PC-9 (cell line): ENCODE results near the gene CCDC137. TPM values are rescaled to one million over a fixed set of nuclear protein-coding genes. Genes with fewer than 3 reads are reported as not detected.

ENCODE experiments used
- BruUV-seq: library from RNA; stranded (reverse); fragments of 400-500 nt; replicated peaks from 2 replicates; lab custom pipeline; 2021; lab: Mats Ljungman, UMichigan
- CTCF ChIA-PET: fragments of 300-600 bp; sonication (Branson Sonifier 250); formaldehyde crosslinking; loops from one replicate; lab custom pipeline; 2022; ENCODE audit warnings: antibody characterized with exemption; lab: Charles Lee
- POLR2A ChIA-PET: fragments of 300-600 bp; sonication (Branson Sonifier 250); formaldehyde crosslinking; loops from one replicate; lab custom pipeline; 2022; ENCODE audit warnings: antibody characterized with exemption; ENCODE audit not compliant: unreplicated experiment; lab: Charles Lee
- DNase-seq, 2 experiments: peaks; one replicate each; pipeline versions ENCODE4 v3.0.0 to v3.0.0-alpha.2; 2015 to 2022; ENCODE audit warnings: mixed read lengths in 1 of 2
- H2AFZ ChIP-seq: fragments of 200-600 bp; sonication (generic); 2 replicates; pipeline ENCODE4 v1.8.1; 2017; ENCODE audit warnings: antibody characterized with exemption
- H3F3A ChIP-seq: fragments of 200-600 bp; sonication (generic); 2 replicates; pipeline ENCODE4 v1.8.1; 2017; ENCODE audit warnings: antibody characterized with exemption, mild to moderate bottlenecking, low read depth; ENCODE audit not compliant: insufficient read depth
- H3K27ac ChIP-seq: fragments of 200-600 bp; sonication (generic); 2 replicates; pipeline ENCODE4 v1.6.1; 2016; ENCODE audit warnings: mixed run types
- H3K27me3 ChIP-seq: fragments of 200-600 bp; sonication (generic); 2 replicates; pipeline ENCODE4 v1.6.1; 2016; ENCODE audit warnings: low read depth, mixed run types; ENCODE audit not compliant: insufficient read depth
- H3K36me3 ChIP-seq: fragments of 200-600 bp; sonication (generic); 2 replicates; pipeline ENCODE4 v1.6.1; 2016; ENCODE audit warnings: low read depth, mixed run types
- H3K4me1 ChIP-seq: fragments of 200-600 bp; sonication (generic); replicated peaks from 2 replicates; pipeline ENCODE4 v1.6.1; 2016; ENCODE audit warnings: mixed run types; ENCODE audit not compliant: insufficient read depth
- H3K4me2 ChIP-seq: fragments of 200-600 bp; sonication (generic); 2 replicates; pipeline ENCODE4 v1.6.1; 2017; ENCODE audit warnings: mixed run types
- H3K4me3 ChIP-seq: fragments of 200-600 bp; sonication (generic); 2 replicates; pipeline ENCODE4 v1.6.1; 2016; ENCODE audit warnings: mixed run types
- H3K79me2 ChIP-seq: fragments of 200-600 bp; sonication (generic); 2 replicates; pipeline ENCODE4 v1.6.1; 2017; ENCODE audit warnings: low read depth, mixed run types
- H3K9me2 ChIP-seq: fragments of 200-600 bp; sonication (generic); 2 replicates; pipeline ENCODE4 v1.8.1; 2017; ENCODE audit warnings: mild to moderate bottlenecking; ENCODE audit not compliant: insufficient read depth
- H3K9me3 ChIP-seq: fragments of 200-600 bp; sonication (generic); 2 replicates; pipeline ENCODE4 v1.8.1; 2016; ENCODE audit warnings: low read depth; ENCODE audit not compliant: insufficient read depth
- H4K20me1 ChIP-seq: fragments of 200-600 bp; sonication (generic); 2 replicates; pipeline ENCODE4 v1.8.1; 2017; ENCODE audit not compliant: insufficient read depth
- EZH2 ChIP-seq: fragments of 200-600 bp; sonication (generic); IDR thresholded peaks from 2 replicates; pipeline ENCODE4 v1.8.0; 2017; ENCODE audit warnings: antibody characterized with exemption, low read depth
- intact Hi-C: fragments of 100-400 bp; cut with micrococcal nuclease; formaldehyde crosslinking; loops from one replicate; pipeline ENCODE4 v1.10.0; 2022; ENCODE audit not compliant: unreplicated experiment
- total RNA-seq: library from RNA; stranded (reverse); gene quantifications from 2 replicates; pipeline ENCODE4 v1.2.3, GENCODE V29; 2021
- TF ChIP-seq, protein P1 (sequence below): fragments of 200-600 bp; sonication (generic); conservative IDR thresholded peaks from 2 replicates; pipeline ENCODE4 v1.6.1; 2017; ENCODE audit warnings: mixed run types, antibody characterized with exemption, mild to moderate bottlenecking, moderate library complexity

The CCDC137 gene
- total RNA-seq, 1 experiment from 2014 or later = 29.3 TPM

- Histone ChIP-seq H3K27me3 (no peaks in the 10 kb centered on the region), H3K9me2 (no peaks in the 10 kb centered on the region), H2AFZ (no peak overlapping the region), H3K4me2 (peak overlapping the region; percentile 98), H3K4me3 (peak overlapping the region; percentile 93), H4K20me1 (peaks cover 13% of the 10 kb centered on the region), H3K4me1 (peaks cover 5% of the 10 kb centered on the region), H3K79me2 (peaks cover 55% of the 10 kb centered on the region), H3K9me3 (no peaks in the 10 kb centered on the region), H3K36me3 (no peaks in the 10 kb centered on the region), H3K27ac (peak overlapping the region; percentile 78), H3F3A (peaks cover 11% of the 10 kb centered on the region; the same call in 1 of the 2 replicates)
- no peak for TF ChIP-seq EZH2
- TF ChIP-seq, protein P1, sequence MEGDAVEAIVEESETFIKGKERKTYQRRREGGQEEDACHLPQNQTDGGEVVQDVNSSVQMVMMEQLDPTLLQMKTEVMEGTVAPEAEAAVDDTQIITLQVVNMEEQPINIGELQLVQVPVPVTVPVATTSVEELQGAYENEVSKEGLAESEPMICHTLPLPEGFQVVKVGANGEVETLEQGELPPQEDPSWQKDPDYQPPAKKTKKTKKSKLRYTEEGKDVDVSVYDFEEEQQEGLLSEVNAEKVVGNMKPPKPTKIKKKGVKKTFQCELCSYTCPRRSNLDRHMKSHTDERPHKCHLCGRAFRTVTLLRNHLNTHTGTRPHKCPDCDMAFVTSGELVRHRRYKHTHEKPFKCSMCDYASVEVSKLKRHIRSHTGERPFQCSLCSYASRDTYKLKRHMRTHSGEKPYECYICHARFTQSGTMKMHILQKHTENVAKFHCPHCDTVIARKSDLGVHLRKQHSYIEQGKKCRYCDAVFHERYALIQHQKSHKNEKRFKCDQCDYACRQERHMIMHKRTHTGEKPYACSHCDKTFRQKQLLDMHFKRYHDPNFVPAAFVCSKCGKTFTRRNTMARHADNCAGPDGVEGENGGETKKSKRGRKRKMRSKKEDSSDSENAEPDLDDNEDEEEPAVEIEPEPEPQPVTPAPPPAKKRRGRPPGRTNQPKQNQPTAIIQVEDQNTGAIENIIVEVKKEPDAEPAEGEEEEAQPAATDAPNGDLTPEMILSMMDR = no peak
- intact Hi-C loops = no loop called here
- no TSS peak for BruUV-seq
- CTCF ChIA-PET = no interaction called here
- DNase-seq = peak; percentile 31 to 60
- POLR2A ChIA-PET = interaction anchor here (0.7 kb wide), 1 partner anchor 119 kb away, joined by 3 read pairs; no protein-coding TSS in a partner anchor
Observed at GRCh38 chr17:81685108-81685507, 18.6 kb downstream of the CCDC137 start.

- Histone ChIP-seq H3K4me2 (no peak overlapping the region), H3K9me2 (no peaks in the 10 kb centered on the region), H2AFZ (no peak overlapping the region), H4K20me1 (peaks cover 18% of the 10 kb centered on the region), H3K27me3 (no peaks in the 10 kb centered on the region), H3K79me2 (peaks cover 54% of the 10 kb centered on the region), H3F3A (peaks cover 11% of the 10 kb centered on the region; the same call in 1 of the 2 replicates), H3K27ac (no peak overlapping the region), H3K36me3 (no peaks in the 10 kb centered on the region), H3K4me1 (peaks cover 5% of the 10 kb centered on the region), H3K9me3 (no peaks in the 10 kb centered on the region), H3K4me3 (no peak overlapping the region)
- CTCF ChIA-PET = no interaction called here
- POLR2A ChIA-PET = no interaction called here
- TF ChIP-seq, protein P1 = no peak
- TF ChIP-seq EZH2 = no peak
- intact Hi-C loops = no loop called here
- DNase-seq = no peak
- BruUV-seq = no TSS peak
Observed at GRCh38 chr17:81686614-81687013, 20.1 kb downstream of the CCDC137 start.

- Histone ChIP-seq H3K79me2 (peaks cover 40% of the 10 kb centered on the region), H3K9me3 (no peaks in the 10 kb centered on the region), H3K27ac (no peak overlapping the region), H3K4me2 (no peak overlapping the region), H3K4me3 (no peak overlapping the region), H3K36me3 (no peaks in the 10 kb centered on the region), H3F3A (peaks cover 11% of the 10 kb centered on the region; the same call in 1 of the 2 replicates), H3K4me1 (peaks cover 5% of the 10 kb centered on the region), H4K20me1 (peaks cover 18% of the 10 kb centered on the region), H2AFZ (no peak overlapping the region), H3K9me2 (no peaks in the 10 kb centered on the region), H3K27me3 (no peaks in the 10 kb centered on the region)
- ChIA-PET CTCF (no interaction called here), POLR2A (no interaction called here)
- intact Hi-C loops = no loop called here
- no peak for DNase-seq
- no TSS peak for BruUV-seq
- TF ChIP-seq EZH2 = no peak
- TF ChIP-seq, protein P1 = no peak
Observed at GRCh38 chr17:81687770-81688541, 21.4 kb downstream of the CCDC137 start.
